ENCODE results near the gene TBL1XR1. TPM values are rescaled to one million over a fixed set of nuclear protein-coding genes. Genes with fewer than 3 reads are reported as not detected.

The TBL1XR1 gene
- total and polyA plus RNA-seq, 2 of the 8 experiments (the other 6 are each of a cell fraction or from before 2014, with no cell fraction given) = 28.1 to 147 TPM

GRCh38 chr3:177181418-177181817 lies 15.9 kb downstream of the TBL1XR1 start (continued):
- TF ChIP-seq SIN3A (conservative IDR thresholded peaks at IDR 0.05 in 1 of 2, IDR thresholded peaks at IDR 0.05 in 1 of 2; ENCODE audit: low read depth in 1 of 2, low read length in 2 of 2) = no peak

All from H1 (cell line).